HEK293 (cell line): ENCODE data around the gene LENEP.

Experiments used
- CTCF ChIA-PET: fragments of 350-600 bp; formaldehyde crosslinking; extraction: SDS; loops from one replicate; lab custom pipeline; 2021; ENCODE audit warnings: antibody characterized with exemption; lab: Yijun Ruan, JAX
- POLR2A ChIA-PET: fragments of 300-600 bp; formaldehyde crosslinking; extraction: SDS; loops from one replicate; lab custom pipeline; 2020; ENCODE audit warnings: antibody characterized with exemption, inconsistent platforms; lab: Yijun Ruan, JAX
- H3K27ac ChIP-seq: fragments of 200-500 bp; sonication (Bioruptor generic); 2 replicates; pipeline ENCODE4 v1.5.1; 2014; ENCODE audit warnings: low read depth, low read length, control low read depth, inconsistent platforms; ENCODE audit errors: extremely low read depth
- H3K36me3 ChIP-seq, 2 experiments: fragments of 200-500 bp in 1 of 2; sonication (Bioruptor generic) in 1 of 2; 1 replicate in 1 of 2; 2 replicates in 1 of 2; pipeline ENCODE4 v1.5.1; 2014 to 2017; ENCODE audit warnings: inconsistent platforms in 2 of 2, low read length in 2 of 2; ENCODE audit not compliant: control insufficient read depth in 2 of 2, insufficient read depth in 1 of 2
- H3K4me1 ChIP-seq: fragments of 200-500 bp; sonication (Bioruptor generic); 2 replicates; pipeline ENCODE4 v1.5.1; 2014; ENCODE audit warnings: mild to moderate bottlenecking, low read length, inconsistent platforms; ENCODE audit not compliant: control insufficient read depth, insufficient read depth
- H3K4me3 ChIP-seq: 2 replicates; pipeline ENCODE4 v1.5.1; 2011; ENCODE audit warnings: low read depth, mild to moderate bottlenecking, control low read depth, low read length, moderate library complexity
- H3K9me3 ChIP-seq: fragments of 200-500 bp; sonication (Bioruptor generic); 2 replicates; pipeline ENCODE4 v1.5.1; 2014; ENCODE audit warnings: low read depth, low read length, inconsistent platforms; ENCODE audit not compliant: control insufficient read depth, insufficient read depth
- CTCF ChIP-seq: fragments of 450-650 bp; formaldehyde crosslinking; IDR thresholded peaks from 2 replicates; pipeline ENCODE4 v1.5.1; 2016; ENCODE audit warnings: missing biosample characterization, missing genetic modification characterization
- EGR2 ChIP-seq: fragments of 450-650 bp; formaldehyde crosslinking; IDR thresholded peaks from 2 replicates; pipeline ENCODE4 v1.5.1; 2016; ENCODE audit warnings: low read depth, missing biosample characterization, missing genetic modification characterization
- FEZF1 ChIP-seq: fragments of 450-650 bp; formaldehyde crosslinking; IDR thresholded peaks from 2 replicates; pipeline ENCODE4 v1.5.1; 2016; ENCODE audit warnings: missing biosample characterization, missing genetic modification characterization
- PATZ1 ChIP-seq: fragments of 450-650 bp; formaldehyde crosslinking; IDR thresholded peaks from 2 replicates; pipeline ENCODE4 v1.5.1; 2016; ENCODE audit warnings: missing biosample characterization, missing genetic modification characterization
- PRDM10 ChIP-seq: fragments of 450-650 bp; formaldehyde crosslinking; IDR thresholded peaks from 2 replicates; pipeline ENCODE4 v1.5.1; 2016; ENCODE audit warnings: missing biosample characterization, missing genetic modification characterization
- SALL2 ChIP-seq: fragments of 450-650 bp; formaldehyde crosslinking; IDR thresholded peaks from 2 replicates; pipeline ENCODE4 v1.5.0; 2017; ENCODE audit warnings: missing biosample characterization, mild to moderate bottlenecking, missing genetic modification characterization, borderline replicate concordance
- SCRT1 ChIP-seq: fragments of 450-650 bp; formaldehyde crosslinking; IDR thresholded peaks from 2 replicates; pipeline ENCODE4 v1.5.1; 2016; ENCODE audit warnings: missing biosample characterization, missing genetic modification characterization, borderline replicate concordance
- SP2 ChIP-seq: fragments of 450-650 bp; formaldehyde crosslinking; IDR thresholded peaks from 2 replicates; pipeline ENCODE4 v1.5.1; 2016; ENCODE audit warnings: missing biosample characterization, missing genetic modification characterization
- TRIM28 ChIP-seq: IDR thresholded peaks from 2 replicates; pipeline ENCODE4 v1.6.1; 2011; ENCODE audit warnings: low read length, control low read depth, borderline replicate concordance
- ZFHX2 ChIP-seq: fragments of 450-650 bp; formaldehyde crosslinking; conservative IDR thresholded peaks from 2 replicates; pipeline ENCODE4 v1.5.1; 2016; ENCODE audit warnings: missing biosample characterization, missing genetic modification characterization
- ZFP41 ChIP-seq: fragments of 450-650 bp; formaldehyde crosslinking; IDR thresholded peaks from 2 replicates; pipeline ENCODE4 v1.5.1; 2016; ENCODE audit warnings: missing biosample characterization, missing genetic modification characterization, borderline replicate concordance
- ZFP69B ChIP-seq: fragments of 450-650 bp; formaldehyde crosslinking; IDR thresholded peaks from 2 replicates; pipeline ENCODE4 v1.5.1; 2016; ENCODE audit warnings: missing biosample characterization, missing genetic modification characterization
- ZNF362 ChIP-seq: fragments of 450-650 bp; formaldehyde crosslinking; IDR thresholded peaks from 2 replicates; pipeline ENCODE4 v1.5.1; 2016; ENCODE audit warnings: missing biosample characterization, missing genetic modification characterization
- ZNF501 ChIP-seq: fragments of 450-650 bp; formaldehyde crosslinking; IDR thresholded peaks from 2 replicates; pipeline ENCODE4 v1.5.1; 2016; ENCODE audit warnings: missing biosample characterization, missing genetic modification characterization
- ZNF514 ChIP-seq: fragments of 450-650 bp; formaldehyde crosslinking; IDR thresholded peaks from 2 replicates; pipeline ENCODE4 v1.5.1; 2016; ENCODE audit warnings: missing biosample characterization, missing genetic modification characterization
- ZNF530 ChIP-seq: fragments of 450-650 bp; formaldehyde crosslinking; IDR thresholded peaks from 2 replicates; pipeline ENCODE4 v1.5.1; 2016; ENCODE audit warnings: low read depth, missing biosample characterization, missing genetic modification characterization
- ZNF664 ChIP-seq: fragments of 450-650 bp; formaldehyde crosslinking; IDR thresholded peaks from 2 replicates; pipeline ENCODE4 v1.5.1; 2016; ENCODE audit warnings: missing biosample characterization, missing genetic modification characterization
- ZSCAN4 ChIP-seq: fragments of 450-650 bp; formaldehyde crosslinking; IDR thresholded peaks from 2 replicates; pipeline ENCODE4 v1.5.1; 2017; ENCODE audit warnings: missing biosample characterization, missing genetic modification characterization

LENEP gene

GRCh38 chr1:155018617-155019348, 25.4 kb downstream of the LENEP start (continued):
- no peak for TF ChIP-seq ZSCAN4 (tag by site-specific recombination)

GRCh38 chr1:155019377-155020245, 26.2 kb downstream of the LENEP start:
- POLR2A ChIA-PET = interaction anchor here (0.7 to 2.0 kb wide), 2 partner anchors 31 to 49 kb away, joined by 3 to 4 read pairs; partner anchors contain the start of genes ADAM15 and SHC1
- H3K4me3 ChIP-seq = no peak overlapping the region
- no peaks in the 10 kb centered on the region for H3K9me3 ChIP-seq
- TF ChIP-seq ZFHX2 (tag by site-specific recombination) = peak; percentile 55
- peak; percentile 53; the same call in 1 of the 2 replicates for TF ChIP-seq EGR2 (tag by site-specific recombination)
- no peak for TF ChIP-seq SP2 (tag by site-specific recombination)
- TF ChIP-seq, all 188 proteins: peak for 2
- CTCF ChIA-PET = interaction anchor here (0.8 to 3.3 kb wide), 10 partner anchors 14 to 58 kb away, joined by 3 to 19 read pairs (median 4); partner anchors contain the start of genes ADAM15, DCST1, DCST2 and PYGO2
- peaks cover 0 to 22% of the 10 kb centered on the region in 2 experiments; a peak in 1 of 3 replicates for H3K36me3 ChIP-seq
- H3K4me1 ChIP-seq = 0 out of 2 replicates have a peak, but pooled peaks cover 3% of the 10 kb centered on the region
- H3K27ac ChIP-seq = no peak overlapping the region

GRCh38 chr1:155022136-155022926, 28.9 kb downstream of the LENEP start:
- Histone ChIP-seq H3K4me1 (no peaks in the 10 kb centered on the region), H3K9me3 (no peaks in the 10 kb centered on the region), H3K36me3 (no peaks in the 10 kb centered on the region), H3K27ac (no peak overlapping the region), H3K4me3 (no peak overlapping the region)
- ChIA-PET CTCF (interaction anchor here (0.5 to 2.0 kb wide), 11 partner anchors 8 to 1530 kb away, joined by 3 to 13 read pairs (median 3); partner anchors contain the start of genes ADAM15 and KRTCAP2), POLR2A (interaction anchor here (0.6 kb wide), 1 partner anchor 202 kb away, joined by 3 read pairs; no protein-coding TSS in a partner anchor)
- TF ChIP-seq ZNF664 = no peak
- no peak for TF ChIP-seq ZFP69B (tag by site-specific recombination)
- no peak for TF ChIP-seq ZNF514 (tag by site-specific recombination)
- TF ChIP-seq ZFP41 (tag by site-specific recombination) = no peak
- no peak for TF ChIP-seq CTCF (tag by site-specific recombination)
- peak; percentile 97 for TF ChIP-seq PRDM10 (tag by site-specific recombination)
- no peak for TF ChIP-seq ZNF501
- TF ChIP-seq ZNF530 (tag by site-specific recombination) = no peak
- TF ChIP-seq ZNF362 (tag by site-specific recombination) = no peak
- no peak for TF ChIP-seq EGR2 (tag by site-specific recombination)
- no peak for TF ChIP-seq FEZF1 (tag by site-specific recombination)
- TF ChIP-seq PATZ1 (tag by site-specific recombination) = no peak
- TF ChIP-seq TRIM28 = no peak
- no peak for TF ChIP-seq SCRT1 (tag by site-specific recombination)
- no peak for TF ChIP-seq SALL2
